ENCODE results near the gene IZUMO4. TPM values are rescaled to one million over a fixed set of nuclear protein-coding genes. Genes with fewer than 3 reads are reported as not detected.

Gene IZUMO4
- total RNA-seq, 4 donors from 2014 or later: 3.0 to 11.4 (median 3.2) TPM; not detected in 1

DNA sequence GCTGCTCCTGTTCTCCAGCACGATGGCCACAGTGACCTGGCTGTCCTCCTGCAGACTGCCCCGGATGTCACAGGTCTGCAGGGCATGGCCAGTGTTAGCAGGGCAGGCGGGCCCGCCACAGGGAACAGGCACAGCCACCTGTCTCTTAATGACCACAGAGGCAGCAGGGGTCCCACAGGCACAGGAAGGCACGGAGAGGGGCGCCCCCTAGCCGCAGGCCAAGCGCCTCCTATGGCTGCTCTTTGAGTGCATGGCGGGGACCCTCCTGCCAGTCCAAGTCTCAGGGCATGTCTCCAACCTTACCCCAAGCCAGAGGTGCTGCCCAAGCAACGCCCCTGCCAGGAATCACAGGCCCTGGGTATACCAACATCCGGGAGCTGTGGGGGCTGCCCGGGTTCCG lies 14.1 kb downstream of the IZUMO4 start:
- 84 to 100% methylated on average over 2 to 4 of the region's 13 CpGs for WGBS, 2 donors
- peaks cover 0 to 4% (median 0%) of the 10 kb centered on the region in 3 donors for H3K9me3 ChIP-seq
- no peak overlapping the region for H3K27ac ChIP-seq
- no peaks in the 10 kb centered on the region for H3K4me1 ChIP-seq
- DNase-seq: no peak
- no peaks in the 10 kb centered on the region for H3K27me3 ChIP-seq
- H3K36me3 ChIP-seq: peaks cover 75 to 100% (median 78%) of the 10 kb centered on the region in 3 donors
- intact Hi-C loops (cut with DNase I): no loop called here
- no peak overlapping the region for H3K4me3 ChIP-seq
- TF ChIP-seq, protein P1, sequence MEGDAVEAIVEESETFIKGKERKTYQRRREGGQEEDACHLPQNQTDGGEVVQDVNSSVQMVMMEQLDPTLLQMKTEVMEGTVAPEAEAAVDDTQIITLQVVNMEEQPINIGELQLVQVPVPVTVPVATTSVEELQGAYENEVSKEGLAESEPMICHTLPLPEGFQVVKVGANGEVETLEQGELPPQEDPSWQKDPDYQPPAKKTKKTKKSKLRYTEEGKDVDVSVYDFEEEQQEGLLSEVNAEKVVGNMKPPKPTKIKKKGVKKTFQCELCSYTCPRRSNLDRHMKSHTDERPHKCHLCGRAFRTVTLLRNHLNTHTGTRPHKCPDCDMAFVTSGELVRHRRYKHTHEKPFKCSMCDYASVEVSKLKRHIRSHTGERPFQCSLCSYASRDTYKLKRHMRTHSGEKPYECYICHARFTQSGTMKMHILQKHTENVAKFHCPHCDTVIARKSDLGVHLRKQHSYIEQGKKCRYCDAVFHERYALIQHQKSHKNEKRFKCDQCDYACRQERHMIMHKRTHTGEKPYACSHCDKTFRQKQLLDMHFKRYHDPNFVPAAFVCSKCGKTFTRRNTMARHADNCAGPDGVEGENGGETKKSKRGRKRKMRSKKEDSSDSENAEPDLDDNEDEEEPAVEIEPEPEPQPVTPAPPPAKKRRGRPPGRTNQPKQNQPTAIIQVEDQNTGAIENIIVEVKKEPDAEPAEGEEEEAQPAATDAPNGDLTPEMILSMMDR (IDR thresholded peaks at IDR 0.05): no peak
- TF ChIP-seq POLR2A (IDR thresholded peaks at IDR 0.05): no peak

DNA sequence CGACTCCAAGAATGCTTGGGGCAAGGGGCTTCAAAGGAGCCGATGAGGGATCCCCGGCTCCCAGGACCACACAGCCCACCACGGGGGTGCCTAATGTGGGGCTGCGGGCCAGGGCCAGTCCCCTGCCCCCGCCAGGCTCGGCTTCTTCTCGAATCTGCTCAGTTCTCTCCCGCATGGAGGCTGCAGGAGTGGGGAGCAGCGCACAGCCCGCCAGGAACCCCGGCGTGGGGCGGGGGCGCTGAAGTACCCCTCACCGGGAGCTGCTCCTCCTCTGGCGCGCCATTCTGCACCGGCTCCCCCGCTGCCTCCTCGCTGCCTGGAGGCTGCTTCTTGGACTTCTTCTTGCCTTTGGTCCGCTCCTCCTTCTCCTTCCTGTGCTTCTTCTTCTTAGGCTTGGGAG lies 14.7 kb downstream of the IZUMO4 start:
- peaks cover 81 to 100% (median 81%) of the 10 kb centered on the region in 3 donors for H3K36me3 ChIP-seq
- no peak overlapping the region for H3K27ac ChIP-seq
- intact Hi-C loops (cut with DNase I): no loop called here
- no peak for TF ChIP-seq POLR2A (IDR thresholded peaks at IDR 0.05)
- TF ChIP-seq, protein P1 (IDR thresholded peaks at IDR 0.05): no peak
- H3K27me3 ChIP-seq: no peaks in the 10 kb centered on the region
- WGBS, 2 donors: 81 to 94% methylated on average over 8 to 14 of the region's 22 CpGs
- no peak overlapping the region for H3K4me3 ChIP-seq
- no peak for DNase-seq
- H3K4me1 ChIP-seq: no peaks in the 10 kb centered on the region
- no peaks in the 10 kb centered on the region for H3K9me3 ChIP-seq

DNA sequence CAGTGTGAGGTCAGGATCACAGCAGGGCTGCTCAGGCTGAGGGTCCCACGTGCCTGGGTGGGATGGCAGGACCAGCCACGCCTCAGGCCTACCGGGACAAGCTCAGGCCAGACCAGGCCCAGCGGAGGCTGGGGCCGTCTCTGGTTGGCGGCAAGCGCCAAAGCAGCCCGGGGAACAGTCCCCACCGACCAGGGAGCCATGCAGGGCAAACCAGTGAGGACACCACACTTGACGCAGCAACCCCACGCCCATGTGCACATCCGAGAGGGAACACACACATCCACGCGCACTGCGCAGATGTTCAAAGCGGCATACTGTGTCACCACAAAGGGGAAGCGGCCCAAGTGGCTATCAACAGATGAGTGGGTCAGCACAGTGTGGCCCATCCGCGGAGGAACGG lies 15.2 kb downstream of the IZUMO4 start:
- Histone ChIP-seq H3K4me1 (no peaks in the 10 kb centered on the region), H3K27ac (no peak overlapping the region), H3K4me3 (no peak overlapping the region), H3K9me3 (no peaks in the 10 kb centered on the region), H3K36me3 (peaks cover 85 to 100% (median 85%) of the 10 kb centered on the region in 3 donors), H3K27me3 (no peaks in the 10 kb centered on the region)
- 88 to 91% methylated on average over 6 to 10 of the region's 20 CpGs for WGBS, 2 donors
- no peak for DNase-seq
- TF ChIP-seq POLR2A (IDR thresholded peaks at IDR 0.05): no peak
- TF ChIP-seq, protein P1 (IDR thresholded peaks at IDR 0.05): no peak
- intact Hi-C loops (cut with DNase I): no loop called here

DNA sequence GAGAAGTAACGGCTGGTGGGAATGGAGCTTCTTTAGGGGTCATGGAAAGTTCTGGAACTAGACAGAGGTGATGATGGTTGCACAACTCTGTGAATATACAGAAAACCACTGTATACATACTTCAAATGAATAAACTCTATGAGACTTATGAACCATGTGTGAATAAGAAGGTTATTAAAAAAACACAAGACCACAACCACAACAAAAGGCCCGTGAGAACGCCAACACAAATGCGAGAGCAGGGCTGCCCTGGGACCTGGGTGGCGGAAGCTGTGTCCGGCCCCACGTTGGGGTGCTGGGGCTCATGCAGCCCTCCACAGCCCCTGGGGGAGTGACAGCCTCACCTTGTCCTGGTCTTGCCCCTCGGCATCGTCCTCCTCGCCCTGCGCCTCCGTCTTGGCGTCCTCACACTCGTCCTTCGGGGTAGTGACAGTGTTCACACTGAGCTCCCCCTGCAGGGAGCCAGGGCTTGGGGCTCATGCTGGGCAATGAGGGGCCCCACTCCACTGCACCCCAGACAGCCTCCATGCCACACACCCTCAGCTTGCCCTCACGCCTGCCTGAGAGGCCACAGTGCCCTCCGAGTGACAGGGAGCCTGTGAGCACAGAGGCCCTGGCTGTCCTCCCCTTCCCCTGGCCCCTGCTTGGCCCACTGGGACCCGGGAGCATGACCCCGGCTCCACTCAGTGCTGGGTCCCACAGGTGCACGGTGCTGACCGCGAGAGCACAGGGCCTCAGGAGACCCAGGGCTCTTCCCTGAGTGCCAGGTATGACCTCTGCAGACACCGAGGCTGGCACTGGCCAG lies 16.0 kb downstream of the IZUMO4 start:
- H3K27ac ChIP-seq: no peak overlapping the region
- TF ChIP-seq, protein P1 (IDR thresholded peaks at IDR 0.05): no peak
- TF ChIP-seq POLR2A (IDR thresholded peaks at IDR 0.05): no peak
- H3K4me1 ChIP-seq: no peaks in the 10 kb centered on the region
- peaks cover 93 to 100% (median 93%) of the 10 kb centered on the region in 3 donors for H3K36me3 ChIP-seq
- 76 to 80% methylated on average over 14 to 15 of the region's 23 CpGs for WGBS, 2 donors
- intact Hi-C loops (cut with DNase I): no loop called here
- no peak for DNase-seq
- H3K27me3 ChIP-seq: no peaks in the 10 kb centered on the region
- no peak overlapping the region for H3K4me3 ChIP-seq
- H3K9me3 ChIP-seq: no peaks in the 10 kb centered on the region

DNA sequence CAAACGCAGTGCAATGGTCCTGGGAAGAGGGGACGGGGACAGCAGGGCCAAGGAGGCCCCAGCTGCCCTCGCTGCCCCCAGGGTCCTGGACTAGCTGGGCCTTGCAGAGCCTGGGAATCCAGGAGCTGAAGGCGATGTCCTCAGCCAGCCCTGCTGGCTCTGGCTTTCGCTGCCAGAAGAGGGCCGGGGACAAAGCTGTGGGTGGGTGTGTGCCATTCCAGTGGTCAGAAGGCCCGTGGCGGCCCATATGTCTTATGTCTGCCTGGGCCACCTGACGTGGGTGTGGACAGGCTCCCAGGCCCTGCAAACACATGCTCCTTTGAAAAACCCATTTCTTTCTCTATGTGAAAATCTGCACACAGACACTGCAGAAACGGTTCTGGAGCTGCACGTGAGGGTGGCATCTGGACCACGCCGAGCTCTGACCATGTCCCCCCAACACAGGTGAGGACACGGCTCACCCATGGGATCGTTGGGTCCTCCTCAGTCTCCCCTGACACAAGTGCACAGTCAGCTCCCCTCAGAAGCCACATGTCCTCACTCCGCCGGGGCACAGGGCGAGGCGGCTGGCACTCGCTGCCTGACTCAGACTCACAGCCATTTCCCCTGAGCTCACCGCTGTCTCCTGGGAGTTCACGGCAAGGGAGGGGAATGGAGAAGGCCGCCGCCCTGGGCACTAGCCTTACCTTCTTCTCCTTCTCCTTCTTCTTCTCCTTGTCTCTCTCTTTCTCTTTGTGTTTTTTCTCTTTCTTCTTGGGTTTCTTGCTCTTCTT lies 16.9 kb downstream of the IZUMO4 start:
- Histone ChIP-seq H3K4me3 (no peak overlapping the region), H3K36me3 (peaks cover 90 to 100% (median 92%) of the 10 kb centered on the region in 3 donors), H3K9me3 (no peaks in the 10 kb centered on the region), H3K27me3 (no peaks in the 10 kb centered on the region), H3K4me1 (no peaks in the 10 kb centered on the region), H3K27ac (no peak overlapping the region)
- intact Hi-C loops (cut with DNase I): no loop called here
- WGBS, 2 donors: 79 to 88% methylated on average over 16 to 21 of the region's 24 CpGs
- no peak for DNase-seq
- TF ChIP-seq, protein P1 (IDR thresholded peaks at IDR 0.05): no peak
- TF ChIP-seq POLR2A (IDR thresholded peaks at IDR 0.05): no peak

All from esophagus squamous epithelium (tissue), 5 donors.